ENCODE results near the gene CFAP97D2. TPM values are rescaled to one million over a fixed set of nuclear protein-coding genes. Genes with fewer than 3 reads are reported as not detected.

The CFAP97D2 gene
- total and polyA plus RNA-seq, 4 donors: 1.3 to 3.7 (median 1.5) TPM

- peaks cover 0 to 2% (median 0%) of the 10 kb centered on the region in 3 donors for H3K27me3 ChIP-seq (ENCODE audit: control insufficient read depth in 3 of 3, insufficient read depth in 3 of 3, low read length in 2 of 3)
- no peak overlapping the region for H3K27ac ChIP-seq (ENCODE audit: low read depth in 1 of 2, low read length in 1 of 2)
- WGBS, 2 donors: 92 to 96% methylated on average over 7 of the region's 7 CpGs
- H3K9me3 ChIP-seq (ENCODE audit: control insufficient read depth in 4 of 4, insufficient read depth in 3 of 4, low read length in 3 of 4): no peaks in the 10 kb centered on the region
- TF ChIP-seq CTCF (IDR thresholded peaks at IDR 0.05; ENCODE audit: control extremely low read depth, extremely low read depth): no peak
- no peak overlapping the region for H3K9ac ChIP-seq (ENCODE audit: insufficient read depth in 1 of 2, low read length in 2 of 2)
- ATAC-seq (ENCODE audit: insufficient read depth, low FRiP score) (no peak), DNase-seq (no peak)
- no peak overlapping the region for H3K4me3 ChIP-seq
- peaks cover 25 to 39% (median 29%) of the 10 kb centered on the region in 4 donors for H3K36me3 ChIP-seq (ENCODE audit: control insufficient read depth in 4 of 4, insufficient read depth in 4 of 4, low read length in 4 of 4)
- peaks cover 3 to 8% (median 5%) of the 10 kb centered on the region in 5 donors for H3K4me1 ChIP-seq (ENCODE audit: control insufficient read depth in 5 of 5, insufficient read depth in 5 of 5, low read length in 5 of 5)
These were observed 58.5 kb downstream of the CFAP97D2 start for GRCh38 chr13:114237415-114238112.

GRCh38 chr13:114241918-114242317, 62.9 kb downstream of the CFAP97D2 start:
- Histone ChIP-seq H3K27me3 (ENCODE audit: control insufficient read depth in 3 of 3, insufficient read depth in 3 of 3, low read length in 2 of 3) (no peaks in the 10 kb centered on the region), H3K9ac (ENCODE audit: insufficient read depth in 1 of 2, low read length in 2 of 2) (no peak overlapping the region), H3K27ac (ENCODE audit: low read depth in 1 of 2, low read length in 1 of 2) (no peak overlapping the region), H3K4me3 (no peak overlapping the region), H3K9me3 (ENCODE audit: control insufficient read depth in 4 of 4, insufficient read depth in 3 of 4, low read length in 3 of 4) (no peaks in the 10 kb centered on the region), H3K4me1 (ENCODE audit: control insufficient read depth in 5 of 5, insufficient read depth in 5 of 5, low read length in 5 of 5) (no peaks in the 10 kb centered on the region), H3K36me3 (ENCODE audit: control insufficient read depth in 4 of 4, insufficient read depth in 4 of 4, low read length in 4 of 4) (peaks cover 39 to 78% (median 51%) of the 10 kb centered on the region in 4 donors)
- ATAC-seq (ENCODE audit: insufficient read depth, low FRiP score) (no peak), DNase-seq (no peak)
- TF ChIP-seq CTCF (IDR thresholded peaks at IDR 0.05; ENCODE audit: control extremely low read depth, extremely low read depth): no peak
- 94 to 96% methylated on average over 6 of the region's 6 CpGs for WGBS, 2 donors

GRCh38 chr13:114243971-114244370, 64.9 kb downstream of the CFAP97D2 start:
- H3K27me3 ChIP-seq (ENCODE audit: control insufficient read depth in 3 of 3, insufficient read depth in 3 of 3, low read length in 2 of 3): no peaks in the 10 kb centered on the region
- no peak overlapping the region for H3K9ac ChIP-seq (ENCODE audit: insufficient read depth in 1 of 2, low read length in 2 of 2)
- H3K4me3 ChIP-seq: no peak overlapping the region
- DNase-seq (no peak), ATAC-seq (ENCODE audit: insufficient read depth, low FRiP score) (no peak)
- H3K4me1 ChIP-seq (ENCODE audit: control insufficient read depth in 5 of 5, insufficient read depth in 5 of 5, low read length in 5 of 5): no peaks in the 10 kb centered on the region
- no peaks in the 10 kb centered on the region for H3K9me3 ChIP-seq (ENCODE audit: control insufficient read depth in 4 of 4, insufficient read depth in 3 of 4, low read length in 3 of 4)
- WGBS, 2 donors: 94 to 98% methylated on average over 3 of the region's 3 CpGs
- TF ChIP-seq CTCF (IDR thresholded peaks at IDR 0.05; ENCODE audit: control extremely low read depth, extremely low read depth): no peak
- H3K36me3 ChIP-seq (ENCODE audit: control insufficient read depth in 4 of 4, insufficient read depth in 4 of 4, low read length in 4 of 4): peaks cover 36 to 80% (median 52%) of the 10 kb centered on the region in 4 donors
- no peak overlapping the region for H3K27ac ChIP-seq (ENCODE audit: low read depth in 1 of 2, low read length in 1 of 2)

Data from lung (tissue), 12 donors.